ENCODE measurements around the gene ATF4.

The ATF4 gene

DNA sequence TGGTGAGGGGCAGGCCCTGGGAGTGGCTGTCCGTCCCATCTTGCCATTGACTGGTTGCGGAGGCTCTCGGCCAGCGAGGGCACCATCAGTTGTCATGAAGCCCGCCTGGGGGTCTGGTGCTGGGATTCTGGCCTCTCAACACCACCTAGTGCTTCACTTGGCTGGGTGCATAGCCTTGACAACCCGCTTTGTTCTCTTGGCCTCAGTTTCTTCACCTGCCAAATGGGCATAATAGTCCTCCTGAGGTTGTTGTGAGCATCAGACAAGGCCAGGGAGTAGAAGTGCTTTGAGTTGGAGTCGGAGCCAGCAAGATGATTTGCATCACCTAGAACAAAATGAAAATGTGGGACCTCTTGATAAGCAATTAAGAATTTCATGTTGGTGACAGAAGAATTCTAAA, 48.7 kb downstream of the ATF4 start:
- POLR2A ChIA-PET: no interaction called here
- TF ChIP-seq TARDBP (IDR thresholded peaks at IDR 0.05) (no peak), ZNF384 (IDR thresholded peaks at IDR 0.05) (no peak), CTBP1 (IDR thresholded peaks at IDR 0.05; ENCODE audit: borderline replicate concordance) (no peak), SP1 (IDR thresholded peaks at IDR 0.05) (no peak), ARNT (IDR thresholded peaks at IDR 0.05) (no peak), SUZ12 (IDR thresholded peaks at IDR 0.05) (no peak), L3MBTL2 (conservative IDR thresholded peaks at IDR 0.05) (no peak), BHLHE40 (IDR thresholded peaks at IDR 0.05; ENCODE audit: borderline replicate concordance) (no peak), LEF1 (IDR thresholded peaks at IDR 0.05; ENCODE audit: borderline replicate concordance) (no peak), ELF4 (IDR thresholded peaks at IDR 0.05) (no peak), FOXK2 (IDR thresholded peaks at IDR 0.05) (no peak), HDGF (IDR thresholded peaks at IDR 0.05; ENCODE audit: borderline replicate concordance) (no peak), FOXM1 (IDR thresholded peaks at IDR 0.05; ENCODE audit: borderline replicate concordance) (no peak)
- TF ChIP-seq, protein P1, sequence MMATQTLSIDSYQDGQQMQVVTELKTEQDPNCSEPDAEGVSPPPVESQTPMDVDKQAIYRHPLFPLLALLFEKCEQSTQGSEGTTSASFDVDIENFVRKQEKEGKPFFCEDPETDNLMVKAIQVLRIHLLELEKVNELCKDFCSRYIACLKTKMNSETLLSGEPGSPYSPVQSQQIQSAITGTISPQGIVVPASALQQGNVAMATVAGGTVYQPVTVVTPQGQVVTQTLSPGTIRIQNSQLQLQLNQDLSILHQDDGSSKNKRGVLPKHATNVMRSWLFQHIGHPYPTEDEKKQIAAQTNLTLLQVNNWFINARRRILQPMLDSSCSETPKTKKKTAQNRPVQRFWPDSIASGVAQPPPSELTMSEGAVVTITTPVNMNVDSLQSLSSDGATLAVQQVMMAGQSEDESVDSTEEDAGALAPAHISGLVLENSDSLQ (IDR thresholded peaks at IDR 0.05): no peak
- CTCF ChIA-PET: no interaction called here
- no peak for DNase-seq (ENCODE audit: extremely low spot score)

DNA sequence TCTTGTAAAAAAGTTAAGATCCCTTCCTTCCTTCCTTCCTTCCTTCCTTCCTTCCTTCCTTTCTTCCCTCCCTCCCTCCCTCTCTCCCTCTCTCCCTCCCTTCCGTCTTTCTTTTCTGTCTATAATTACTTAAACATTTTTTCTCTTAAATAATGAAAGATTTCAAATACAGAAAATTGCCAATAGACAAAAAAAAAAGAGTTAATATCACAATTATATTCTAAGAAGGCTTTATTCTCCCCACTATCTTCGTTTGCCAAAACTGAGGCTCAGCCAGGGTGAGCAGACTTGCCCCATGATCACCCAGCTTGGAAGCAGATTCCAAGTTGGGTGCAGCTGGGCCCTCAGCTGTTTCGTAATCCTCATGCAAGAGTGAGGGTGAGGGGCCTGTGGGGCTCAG, 49.9 kb downstream of the ATF4 start:
- ChIA-PET CTCF (no interaction called here), POLR2A (no interaction called here)
- TF ChIP-seq, protein P1 (IDR thresholded peaks at IDR 0.05): no peak
- TF ChIP-seq SP1 (IDR thresholded peaks at IDR 0.05): no peak
- TF ChIP-seq SUZ12 (IDR thresholded peaks at IDR 0.05): no peak
- no peak for TF ChIP-seq LEF1 (IDR thresholded peaks at IDR 0.05; ENCODE audit: borderline replicate concordance)
- TF ChIP-seq TARDBP (IDR thresholded peaks at IDR 0.05): no peak
- no peak for TF ChIP-seq FOXK2 (IDR thresholded peaks at IDR 0.05)
- no peak for TF ChIP-seq HDGF (IDR thresholded peaks at IDR 0.05; ENCODE audit: borderline replicate concordance)
- TF ChIP-seq BHLHE40 (IDR thresholded peaks at IDR 0.05; ENCODE audit: borderline replicate concordance): no peak
- no peak for TF ChIP-seq NFRKB (IDR thresholded peaks at IDR 0.05)
- no peak for TF ChIP-seq ARNT (IDR thresholded peaks at IDR 0.05)
- DNase-seq (ENCODE audit: extremely low spot score): no peak

DNA sequence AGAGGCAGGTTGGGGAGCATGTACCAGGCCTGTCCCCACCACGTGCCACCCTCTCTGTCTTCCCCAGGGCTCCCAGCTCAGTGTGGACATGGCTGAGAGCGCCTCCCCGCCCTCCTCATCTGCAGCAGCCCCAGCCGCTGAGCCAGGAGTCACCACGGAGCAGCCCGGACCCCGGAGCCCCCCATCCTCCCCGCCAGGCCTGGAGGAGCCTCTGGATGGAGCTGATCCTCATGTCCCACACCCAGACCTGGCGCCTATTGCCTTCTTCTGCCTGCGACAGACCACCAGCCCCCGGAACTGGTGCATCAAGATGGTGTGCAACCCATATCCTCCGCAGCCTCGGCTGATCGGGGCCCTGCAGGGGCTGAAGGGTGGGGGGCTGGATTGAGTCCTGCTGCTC, 50.3 kb downstream of the ATF4 start, which contains the start of gene CACNA1I:
Gene CACNA1I, plus strand, starts transcription at position 89 of the 400 bp plus-strand sequence. Its CDS starts 0 bp downstream, at position 89.
- ChIA-PET CTCF (no interaction called here), POLR2A (no interaction called here)
- no peak for DNase-seq (ENCODE audit: extremely low spot score)
- TF ChIP-seq CTBP1 (IDR thresholded peaks at IDR 0.05; ENCODE audit: borderline replicate concordance): no peak
- no peak for TF ChIP-seq L3MBTL2 (conservative IDR thresholded peaks at IDR 0.05)
- TF ChIP-seq, protein P1 (IDR thresholded peaks at IDR 0.05): no peak
- TF ChIP-seq FOXK2 (IDR thresholded peaks at IDR 0.05): no peak
- TF ChIP-seq SUZ12 (IDR thresholded peaks at IDR 0.05): no peak

DNA sequence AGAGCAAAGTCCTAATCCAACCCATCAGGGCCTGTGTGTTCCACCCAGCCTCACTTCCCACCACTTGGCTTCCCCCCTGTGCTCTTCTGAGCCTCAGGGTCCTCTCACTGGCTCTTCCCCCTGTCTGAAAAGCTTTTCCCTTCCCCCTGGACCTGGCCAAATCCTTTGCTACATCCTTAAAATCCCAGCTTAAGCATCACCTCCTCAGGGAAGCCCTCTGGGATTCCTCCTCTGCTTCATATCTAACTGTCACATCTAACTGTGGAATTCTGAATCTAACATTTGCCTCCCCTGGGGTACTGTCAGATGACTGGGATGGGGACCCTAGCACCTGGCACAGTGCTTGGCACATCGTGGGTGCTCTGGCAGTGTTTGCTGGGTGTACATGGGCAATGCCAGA, 51.2 kb downstream of the ATF4 start:
- no peak for TF ChIP-seq TARDBP (IDR thresholded peaks at IDR 0.05)
- TF ChIP-seq, protein P1 (IDR thresholded peaks at IDR 0.05): no peak
- no peak for TF ChIP-seq LEF1 (IDR thresholded peaks at IDR 0.05; ENCODE audit: borderline replicate concordance)
- no peak for TF ChIP-seq HDGF (IDR thresholded peaks at IDR 0.05; ENCODE audit: borderline replicate concordance)
- no peak for TF ChIP-seq FOXM1 (IDR thresholded peaks at IDR 0.05; ENCODE audit: borderline replicate concordance)
- no peak for TF ChIP-seq BHLHE40 (IDR thresholded peaks at IDR 0.05; ENCODE audit: borderline replicate concordance)
- TF ChIP-seq SUZ12 (IDR thresholded peaks at IDR 0.05): no peak
- TF ChIP-seq FOXK2 (IDR thresholded peaks at IDR 0.05): no peak
- no peak for TF ChIP-seq ELF4 (IDR thresholded peaks at IDR 0.05)
- TF ChIP-seq FOXA1 (IDR thresholded peaks at IDR 0.05): no peak
- no peak for TF ChIP-seq NFRKB (IDR thresholded peaks at IDR 0.05)
- TF ChIP-seq SP1 (IDR thresholded peaks at IDR 0.05): no peak
- no peak for TF ChIP-seq CTBP1 (IDR thresholded peaks at IDR 0.05; ENCODE audit: borderline replicate concordance)
- TF ChIP-seq L3MBTL2 (conservative IDR thresholded peaks at IDR 0.05): no peak
- TF ChIP-seq ARNT (IDR thresholded peaks at IDR 0.05): no peak
- TF ChIP-seq ZNF384 (IDR thresholded peaks at IDR 0.05): no peak
- POLR2A ChIA-PET: no interaction called here
- DNase-seq (ENCODE audit: extremely low spot score): no peak
- CTCF ChIA-PET: no interaction called here
